HG03565 (cell line): Measurements from ENCODE around the gene CCER1.
A peak's percentile ranks its signal among the peaks of the same experiment; 100 is the strongest.

Experiments used
- ATAC-seq: cut with Tn5 transposase; IDR thresholded peaks from one replicate; pipeline ENCODE4 v1.9.1; 2021; ENCODE audit warnings: mild to moderate bottlenecking, moderate library complexity; ENCODE audit not compliant: unreplicated experiment

Gene CCER1

GRCh38 chr12:90969851-90970250 lies 14.9 kb upstream of the CCER1 start:
- no peak for ATAC-seq

- no peak for ATAC-seq
Measured at GRCh38 chr12:90969346-90969745, 14.4 kb upstream of the CCER1 start.

- peak; percentile 77 for ATAC-seq
Measured at GRCh38 chr12:90965204-90965603, 10.2 kb upstream of the CCER1 start.

GRCh38 chr12:90964616-90965015 lies 9.6 kb upstream of the CCER1 start:
- ATAC-seq = no peak

GRCh38 chr12:90963946-90964345 lies 9.0 kb upstream of the CCER1 start:
- no peak for ATAC-seq

GRCh38 chr12:90961154-90961553 lies 6.2 kb upstream of the CCER1 start:
- no peak for ATAC-seq

GRCh38 chr12:90959538-90960139 lies 4.7 kb upstream of the CCER1 start:
- ATAC-seq = peak; percentile 85

- ATAC-seq = no peak
Measured at GRCh38 chr12:90959032-90959431, 4.1 kb upstream of the CCER1 start.

DNA sequence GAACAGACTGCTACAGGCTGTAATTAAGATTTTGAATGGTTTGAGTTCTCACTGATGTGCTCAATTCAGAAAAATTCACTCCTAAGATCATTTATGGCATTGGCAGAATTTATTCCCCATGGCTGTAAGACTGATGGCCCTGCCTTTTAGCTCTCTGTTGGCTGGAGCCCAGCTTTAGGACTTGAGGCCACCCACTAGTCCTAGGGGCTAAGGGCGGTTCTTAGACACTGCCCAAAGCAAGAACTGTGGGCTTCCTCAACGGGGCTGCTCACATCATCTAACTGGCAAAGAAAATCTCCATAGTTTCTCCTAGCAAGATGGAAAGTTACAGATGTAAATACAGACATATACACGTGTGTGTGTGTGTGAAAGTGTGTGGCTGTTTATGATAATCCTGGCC lies 3.4 kb upstream of the CCER1 start:
- no peak for ATAC-seq

- no peak for ATAC-seq
Measured at GRCh38 chr12:90954428-90954827, 548 bp downstream of the CCER1 start.

- ATAC-seq = no peak
Measured at GRCh38 chr12:90953956-90954421, 987 bp downstream of the CCER1 start.

DNA sequence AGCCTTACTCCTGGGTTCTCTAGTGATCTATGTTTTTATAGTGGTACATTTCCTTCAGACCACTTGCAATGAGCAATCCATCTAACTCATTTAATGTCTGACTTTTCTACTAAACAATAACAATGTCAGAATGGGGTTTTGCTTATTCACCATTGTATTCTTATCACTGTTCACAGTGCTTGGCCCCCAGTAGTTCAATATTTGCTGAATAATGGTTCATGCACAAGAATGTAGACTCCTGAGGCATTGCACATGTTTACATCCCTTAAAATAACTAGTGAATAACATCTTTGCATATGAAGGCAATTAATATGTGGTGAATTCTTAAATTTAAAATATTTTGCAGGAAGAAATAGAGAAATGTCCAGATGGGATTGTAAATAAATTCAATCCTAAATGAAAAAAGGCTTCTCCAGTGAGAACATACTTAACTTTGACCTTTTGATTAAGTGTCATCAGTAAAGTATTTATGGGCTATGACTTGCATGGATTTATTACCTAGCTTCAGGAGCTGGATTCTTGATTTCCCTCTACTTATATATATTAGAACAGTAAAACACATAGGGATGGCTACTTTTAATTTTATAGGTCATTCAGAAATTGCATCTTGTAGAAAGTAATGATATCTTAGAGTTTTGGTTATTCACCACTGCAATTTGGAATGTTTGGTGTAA lies 3.4 kb downstream of the CCER1 start:
- no peak for ATAC-seq

DNA sequence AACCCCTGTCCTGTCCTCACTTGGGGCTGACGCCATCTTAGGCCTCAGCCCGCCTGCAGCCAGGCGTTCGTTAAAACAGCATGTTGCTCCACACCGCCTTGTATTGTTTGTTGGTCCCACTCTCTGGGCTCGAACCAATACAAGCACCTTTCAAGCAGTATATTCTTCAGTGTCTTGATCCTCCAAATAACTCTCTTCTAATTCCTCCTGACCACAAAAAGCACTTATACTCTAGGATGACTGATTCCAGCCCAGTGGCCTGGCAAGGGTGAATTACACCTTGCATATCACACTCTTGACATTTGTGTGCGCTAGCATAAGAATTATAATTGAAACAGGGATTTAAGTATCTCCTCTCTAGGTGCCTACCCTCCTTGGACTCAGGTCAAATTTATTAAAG lies 7.1 kb downstream of the CCER1 start:
- no peak for ATAC-seq

DNA sequence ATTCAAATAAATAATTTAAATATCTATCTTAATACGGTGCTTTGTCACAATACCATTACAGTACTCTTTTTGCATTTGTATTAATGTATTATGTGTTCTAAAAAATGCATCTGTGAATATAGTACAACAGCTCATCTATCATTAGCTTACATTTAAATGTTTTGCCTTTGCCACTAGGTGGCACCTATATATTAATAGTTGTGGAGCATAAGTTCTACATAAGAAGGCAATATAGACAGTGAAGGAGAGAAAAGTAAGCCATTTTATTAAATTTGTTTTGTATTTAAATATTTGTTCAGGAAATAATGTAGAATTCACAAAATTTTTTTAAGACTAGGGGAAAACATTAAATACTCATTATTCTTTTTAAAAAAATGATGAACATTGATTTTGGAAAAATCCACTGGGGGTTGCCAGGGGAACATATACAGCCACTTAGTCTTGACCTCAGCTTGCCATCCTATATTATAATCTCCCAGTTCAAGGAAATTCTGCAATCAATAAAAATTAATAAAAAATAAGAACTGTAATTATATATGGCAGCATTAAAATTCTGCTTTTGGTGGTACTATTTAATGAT lies 9.8 kb downstream of the CCER1 start:
- peak; percentile 85 for ATAC-seq

GRCh38 chr12:90943255-90943654 lies 11.7 kb downstream of the CCER1 start:
- no peak for ATAC-seq

DNA sequence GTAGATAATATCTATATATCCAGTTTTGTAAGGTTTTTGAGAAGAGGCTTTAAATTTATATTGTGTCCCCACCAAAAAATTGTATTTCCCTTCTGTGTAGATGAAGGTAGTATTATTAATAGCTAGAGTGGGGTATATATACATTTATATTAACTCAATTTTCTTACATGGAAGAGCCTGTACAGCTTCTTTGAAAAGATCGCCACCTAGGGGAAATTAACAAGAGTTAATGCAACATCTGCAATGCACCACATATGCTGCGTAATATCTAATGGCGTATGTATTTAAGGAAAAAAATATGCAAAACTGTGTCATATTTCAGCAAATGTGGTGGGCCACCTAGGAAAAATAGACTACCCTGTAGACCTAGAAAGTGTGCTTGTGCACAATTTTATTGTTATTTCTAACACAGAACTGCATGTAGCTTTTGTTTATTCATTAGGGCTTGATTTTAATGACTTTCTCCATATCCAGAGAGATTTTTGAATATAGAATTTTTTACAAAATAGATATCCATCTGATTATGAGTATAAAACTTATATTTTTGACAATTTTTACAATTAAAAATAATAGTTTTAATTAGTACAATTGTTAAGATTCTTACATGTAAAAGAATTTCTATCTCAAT lies 14.0 kb downstream of the CCER1 start:
- peak; percentile 71 for ATAC-seq

DNA sequence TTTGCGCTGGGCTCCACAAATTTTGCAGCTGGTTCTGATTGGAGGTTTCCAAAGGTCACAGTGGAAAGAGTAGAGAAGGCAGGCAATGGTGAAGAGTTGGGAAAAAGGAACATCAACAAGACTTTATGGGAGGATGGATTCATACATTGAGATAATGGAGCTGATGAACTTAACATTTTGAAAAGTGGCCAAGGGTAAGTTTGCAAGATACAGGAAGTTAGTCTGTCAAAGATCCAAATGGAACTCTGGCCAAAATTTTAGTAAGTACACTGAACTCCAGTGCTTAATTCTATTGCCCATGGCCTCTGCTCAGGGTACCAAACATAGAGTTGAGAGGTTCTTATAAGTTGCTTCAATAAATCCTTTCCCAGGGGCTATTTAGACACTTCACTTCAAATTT lies 15.6 kb downstream of the CCER1 start:
- ATAC-seq = no peak

DNA sequence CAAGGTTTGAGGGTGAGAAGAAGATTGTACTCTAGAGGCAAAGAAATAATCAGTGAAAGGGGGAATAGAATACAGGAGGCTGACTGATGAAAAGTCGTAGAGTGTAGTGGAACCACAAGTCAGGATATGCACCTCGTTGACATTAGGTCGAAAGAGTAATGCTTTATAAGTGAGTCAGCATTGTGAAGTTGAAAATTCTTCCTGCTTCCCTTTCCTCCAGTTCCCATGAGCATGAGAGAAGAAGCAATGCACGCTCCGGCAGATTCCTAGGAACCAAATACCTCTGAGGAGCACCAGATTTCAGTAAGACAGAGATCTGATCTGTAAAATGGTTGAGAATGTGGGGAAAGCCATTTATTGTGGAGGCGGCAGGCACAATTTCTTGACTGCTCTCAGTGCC lies 16.5 kb downstream of the CCER1 start:
- no peak for ATAC-seq

DNA sequence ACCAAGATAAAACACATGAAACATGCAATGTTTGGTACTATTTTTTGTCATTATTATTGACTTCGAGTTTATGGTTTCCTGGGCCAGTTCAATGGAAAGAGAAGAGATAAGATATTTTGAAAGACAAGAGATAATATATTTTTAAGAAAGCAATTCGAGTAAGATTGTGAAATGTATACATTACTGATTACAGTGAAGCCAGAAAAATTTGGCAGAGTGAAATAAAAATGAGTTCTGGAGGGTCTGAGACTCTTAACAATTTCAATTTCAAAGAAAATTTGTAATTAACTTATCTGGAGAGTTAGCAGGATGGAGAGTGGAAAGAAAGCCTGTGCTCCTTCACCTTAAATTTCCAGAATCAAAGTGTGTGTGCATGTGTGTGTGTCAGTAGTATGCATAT lies 17.3 kb downstream of the CCER1 start:
- no peak for ATAC-seq

GRCh38 chr12:90936230-90937005 lies 18.6 kb downstream of the CCER1 start:
- no peak for ATAC-seq

- no peak for ATAC-seq
Measured at GRCh38 chr12:90925562-90925961, 29.4 kb downstream of the CCER1 start.
